Vagina (tissue), 2 donors: ENCODE results near the gene CMPK2. TPM values are rescaled to one million over a fixed set of nuclear protein-coding genes. Genes with fewer than 3 reads are reported as not detected.

ENCODE experiments used
- DNase-seq, 2 donors: peaks; one replicate each; pipeline ENCODE4 v3.0.0-alpha.2; 2017; ENCODE audit errors: extremely low spot score in 2 of 2
- H3K27ac ChIP-seq: fragments of 200-600 bp; sonication (generic); one replicate; pipeline ENCODE4 v1.5.1; 2019
- H3K27me3 ChIP-seq: fragments of 200-600 bp; sonication (generic); one replicate; pipeline ENCODE4 v1.5.1; 2019
- H3K36me3 ChIP-seq, 2 donors: fragments of 200-600 bp; sonication (generic); one replicate each; pipeline ENCODE4 v1.5.1; 2017 to 2019
- H3K4me1 ChIP-seq: fragments of 200-600 bp; sonication (generic); one replicate; pipeline ENCODE4 v1.5.1; 2019
- H3K4me3 ChIP-seq, 2 donors: fragments of 200-600 bp; sonication (generic); 1 replicate in 1 of 2; 2 replicates in 1 of 2; pipeline ENCODE4 v1.5.1; 2016 to 2019
- H3K9me3 ChIP-seq: fragments of 200-600 bp; sonication (generic); one replicate; pipeline ENCODE4 v1.5.1; 2019
- POLR2A ChIP-seq, 2 donors: fragments of 450-650 bp; IDR thresholded peaks; one replicate each; pipeline ENCODE4 v1.6.1; 2017; ENCODE audit warnings: antibody characterized with exemption in 2 of 2, mild to moderate bottlenecking in 2 of 2, moderate library complexity in 2 of 2
- POLR2AphosphoS5 ChIP-seq, 2 donors: sonication (generic); formaldehyde crosslinking; IDR thresholded peaks; one replicate each; pipeline ENCODE4 v1.9.0; 2017; ENCODE audit warnings: antibody characterized with exemption in 2 of 2, mild to moderate bottlenecking in 2 of 2, low read depth in 1 of 2; ENCODE audit not compliant: insufficient read depth in 1 of 2
- intact Hi-C: fragments of 100-400 bp; cut with DNase I; formaldehyde crosslinking; loops from one replicate; pipeline ENCODE4 v1.15.1; 2023
- total RNA-seq: library from RNA; depleted of rRNA; stranded (reverse); fragments of >200 nt; gene quantifications from one replicate; pipeline ENCODE4 v1.2.3, GENCODE V29; 2016
- TF ChIP-seq, protein P1 (sequence below), 3 experiments: fragments of 450-650 bp in 2 of 3; fragments of 200-600 bp in 1 of 3; sonication (generic) in 1 of 3; IDR thresholded peaks; one replicate each; pipeline ENCODE4 v1.5.1; 2017 to 2019; ENCODE audit warnings: antibody characterized with exemption in 3 of 3, mild to moderate bottlenecking in 2 of 3, moderate library complexity in 2 of 3

CMPK2 gene
- total RNA-seq, 1 donor from 2014 or later, result 5.6 TPM

- TF ChIP-seq, protein P1, sequence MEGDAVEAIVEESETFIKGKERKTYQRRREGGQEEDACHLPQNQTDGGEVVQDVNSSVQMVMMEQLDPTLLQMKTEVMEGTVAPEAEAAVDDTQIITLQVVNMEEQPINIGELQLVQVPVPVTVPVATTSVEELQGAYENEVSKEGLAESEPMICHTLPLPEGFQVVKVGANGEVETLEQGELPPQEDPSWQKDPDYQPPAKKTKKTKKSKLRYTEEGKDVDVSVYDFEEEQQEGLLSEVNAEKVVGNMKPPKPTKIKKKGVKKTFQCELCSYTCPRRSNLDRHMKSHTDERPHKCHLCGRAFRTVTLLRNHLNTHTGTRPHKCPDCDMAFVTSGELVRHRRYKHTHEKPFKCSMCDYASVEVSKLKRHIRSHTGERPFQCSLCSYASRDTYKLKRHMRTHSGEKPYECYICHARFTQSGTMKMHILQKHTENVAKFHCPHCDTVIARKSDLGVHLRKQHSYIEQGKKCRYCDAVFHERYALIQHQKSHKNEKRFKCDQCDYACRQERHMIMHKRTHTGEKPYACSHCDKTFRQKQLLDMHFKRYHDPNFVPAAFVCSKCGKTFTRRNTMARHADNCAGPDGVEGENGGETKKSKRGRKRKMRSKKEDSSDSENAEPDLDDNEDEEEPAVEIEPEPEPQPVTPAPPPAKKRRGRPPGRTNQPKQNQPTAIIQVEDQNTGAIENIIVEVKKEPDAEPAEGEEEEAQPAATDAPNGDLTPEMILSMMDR (IDR thresholded peaks at IDR 0.05), result no peak
- TF ChIP-seq POLR2A (IDR thresholded peaks at IDR 0.05) (no peak), POLR2AphosphoS5 (IDR thresholded peaks at IDR 0.05; ENCODE audit: insufficient read depth in 1 of 2, low read depth in 1 of 2) (no peak)
- Histone ChIP-seq H3K4me1 (no peaks in the 10 kb centered on the region), H3K27me3 (no peaks in the 10 kb centered on the region), H3K27ac (no peak overlapping the region), H3K9me3 (no peaks in the 10 kb centered on the region), H3K4me3 (no peak overlapping the region), H3K36me3 (no peaks in the 10 kb centered on the region)
- DNase-seq, result no peak
- intact Hi-C loops, result no loop called here
Measured at GRCh38 chr2:6833300-6833604, 32.5 kb downstream of the CMPK2 start.

DNA sequence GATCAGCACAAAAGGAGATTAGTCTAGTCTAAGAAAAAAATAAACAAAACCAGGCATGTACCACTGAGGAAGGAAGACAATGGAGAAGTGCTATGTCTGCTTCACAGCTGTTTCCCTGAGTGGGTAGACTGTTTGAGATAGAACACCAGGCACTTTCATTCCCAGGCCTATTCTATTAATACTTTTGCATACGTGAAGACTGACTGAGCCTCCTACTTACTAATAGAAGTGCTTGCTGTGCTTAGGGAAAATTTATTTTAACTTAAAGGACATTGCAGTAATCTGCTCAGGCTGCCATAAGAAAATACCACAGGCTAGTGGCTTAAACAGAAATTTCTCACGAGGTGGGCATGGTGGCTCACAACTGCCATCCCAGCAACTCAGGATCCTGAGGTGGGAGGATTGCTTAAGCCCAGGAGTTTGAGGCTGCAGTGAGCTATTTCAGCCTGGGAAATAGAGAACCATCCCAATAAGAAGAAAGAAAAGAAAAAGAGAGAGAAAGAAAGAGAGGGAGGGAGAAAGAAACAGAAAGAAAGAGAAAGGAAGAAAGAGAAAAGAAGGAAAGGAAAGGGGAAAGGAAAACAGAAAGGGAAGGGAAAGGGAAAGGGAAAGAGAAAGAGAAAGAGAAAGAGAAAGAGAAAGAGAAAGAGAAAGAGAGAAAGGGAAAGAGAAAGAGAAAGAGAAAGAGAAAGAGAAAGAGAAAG, 33.0 kb downstream of the CMPK2 start:
- no peaks in the 10 kb centered on the region for H3K4me1 ChIP-seq
- H3K27ac ChIP-seq, result no peak overlapping the region
- no peaks in the 10 kb centered on the region for H3K27me3 ChIP-seq
- no peak for DNase-seq
- intact Hi-C loops, result no loop called here
- TF ChIP-seq POLR2AphosphoS5 (IDR thresholded peaks at IDR 0.05; ENCODE audit: insufficient read depth in 1 of 2, low read depth in 1 of 2) (no peak), POLR2A (IDR thresholded peaks at IDR 0.05) (no peak)
- TF ChIP-seq, protein P1 (IDR thresholded peaks at IDR 0.05), result no peak
- no peak overlapping the region for H3K4me3 ChIP-seq
- H3K9me3 ChIP-seq, result no peaks in the 10 kb centered on the region
- H3K36me3 ChIP-seq, result no peaks in the 10 kb centered on the region

DNA sequence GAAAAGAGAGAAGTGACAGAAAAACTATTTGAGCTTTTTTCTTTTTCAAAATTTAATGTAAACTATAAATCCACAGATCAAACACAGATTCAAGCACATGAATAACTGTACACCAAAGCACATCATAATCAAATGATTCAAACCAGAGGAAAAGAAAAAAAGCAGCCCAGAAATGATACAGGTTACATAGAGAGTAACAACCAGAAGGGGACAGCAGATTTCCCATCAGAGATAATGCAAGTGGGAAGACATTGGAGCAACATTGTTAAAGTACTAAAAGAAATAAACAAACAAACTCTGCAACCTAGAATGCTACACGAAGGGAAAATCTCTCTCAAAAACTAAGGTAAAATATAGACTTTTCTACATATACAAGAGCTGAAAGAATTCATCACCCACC, 34.5 kb downstream of the CMPK2 start:
- Histone ChIP-seq H3K4me1 (peaks cover 13% of the 10 kb centered on the region), H3K27me3 (no peaks in the 10 kb centered on the region), H3K36me3 (no peaks in the 10 kb centered on the region), H3K9me3 (no peaks in the 10 kb centered on the region), H3K27ac (no peak overlapping the region), H3K4me3 (no peak overlapping the region)
- no peak for DNase-seq
- intact Hi-C loops, result no loop called here
- TF ChIP-seq POLR2AphosphoS5 (IDR thresholded peaks at IDR 0.05; ENCODE audit: insufficient read depth in 1 of 2, low read depth in 1 of 2), result no peak
- no peak for TF ChIP-seq POLR2A (IDR thresholded peaks at IDR 0.05)
- TF ChIP-seq, protein P1 (IDR thresholded peaks at IDR 0.05), result no peak

GRCh38 chr2:6828299-6828584, 37.5 kb downstream of the CMPK2 start:
- Histone ChIP-seq H3K36me3 (no peaks in the 10 kb centered on the region), H3K4me1 (peaks cover 14% of the 10 kb centered on the region), H3K27ac (no peak overlapping the region), H3K27me3 (no peaks in the 10 kb centered on the region), H3K4me3 (no peak overlapping the region), H3K9me3 (no peaks in the 10 kb centered on the region)
- intact Hi-C loops, result no loop called here
- no peak for TF ChIP-seq POLR2AphosphoS5 (IDR thresholded peaks at IDR 0.05; ENCODE audit: insufficient read depth in 1 of 2, low read depth in 1 of 2)
- no peak for TF ChIP-seq POLR2A (IDR thresholded peaks at IDR 0.05)
- TF ChIP-seq, protein P1 (IDR thresholded peaks at IDR 0.05), result peak in 1 of 3 experiments; percentile 47
- DNase-seq, result no peak

DNA sequence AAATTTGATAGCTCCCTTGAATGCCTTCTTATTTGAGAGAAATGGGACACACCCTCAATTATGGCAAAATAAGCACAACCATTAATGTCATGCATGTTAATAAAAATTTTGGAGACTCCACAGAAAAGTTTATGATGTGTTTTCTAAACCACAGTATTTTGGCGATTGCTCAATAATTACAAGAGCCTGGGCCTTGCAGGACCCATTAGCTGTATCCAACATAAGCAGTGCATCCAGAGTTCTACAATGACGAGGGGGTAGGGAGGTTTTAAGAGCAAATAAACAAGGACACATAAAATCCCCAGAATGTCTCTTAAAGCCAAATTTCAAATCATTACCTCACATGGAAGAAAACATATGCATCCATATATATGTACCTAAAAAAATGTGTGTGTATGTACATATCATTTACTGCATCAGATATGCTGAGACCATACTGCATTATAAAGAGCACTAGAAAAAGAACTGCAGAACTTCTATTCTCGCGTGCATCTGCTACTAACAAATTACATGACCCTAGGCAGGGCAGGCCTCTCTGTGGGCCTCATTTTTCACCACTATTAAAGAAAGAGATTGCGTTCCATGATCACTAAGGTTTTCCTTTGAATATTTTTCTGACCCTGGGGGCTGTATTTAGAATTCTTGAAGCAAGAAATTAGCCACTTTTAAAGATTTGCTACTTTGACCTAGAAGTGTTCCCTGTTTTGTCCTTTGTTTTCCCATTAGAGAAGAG, 38.0 kb downstream of the CMPK2 start:
- Histone ChIP-seq H3K27ac (no peak overlapping the region), H3K4me3 (no peak overlapping the region), H3K4me1 (peaks cover 14% of the 10 kb centered on the region), H3K9me3 (no peaks in the 10 kb centered on the region), H3K27me3 (no peaks in the 10 kb centered on the region), H3K36me3 (no peaks in the 10 kb centered on the region)
- TF ChIP-seq, protein P1 (IDR thresholded peaks at IDR 0.05), result no peak
- no peak for TF ChIP-seq POLR2AphosphoS5 (IDR thresholded peaks at IDR 0.05; ENCODE audit: insufficient read depth in 1 of 2, low read depth in 1 of 2)
- no peak for TF ChIP-seq POLR2A (IDR thresholded peaks at IDR 0.05)
- no peak for DNase-seq
- intact Hi-C loops, result no loop called here
